ENCODE results near the gene WDR86. TPM values are rescaled to one million over a fixed set of nuclear protein-coding genes. Genes with fewer than 3 reads are reported as not detected.

The WDR86 gene
- total and polyA plus RNA-seq, 2 experiments from 2014 or later, result 9.1 to 59.1 TPM

GRCh38 chr7:151340794-151341356 lies 69.0 kb downstream of the WDR86 start:
- no peaks in the 10 kb centered on the region for H3K27me3 ChIP-seq (ENCODE audit: insufficient read depth)
- no peak overlapping the region for H3K27ac ChIP-seq (ENCODE audit: low read depth)
- no peaks in the 10 kb centered on the region; the same call in 1 of the 3 replicates for H3K9me3 Mint-ChIP-seq
- TF ChIP-seq ZNF462 (CRISPR knock-in tag; IDR thresholded peaks at IDR 0.05), result no peak
- 0 out of 4 replicates have a peak, but pooled peaks of 1 of the 2 experiments have one; percentile 8 for TF ChIP-seq CTCF (conservative IDR thresholded peaks at IDR 0.05; ENCODE audit: low read depth in 2 of 2)
- peaks cover 7% of the 10 kb centered on the region; the same call in 2 of the 3 replicates for H3K36me3 Mint-ChIP-seq (ENCODE audit: low read depth)
- peak overlapping the region; percentile 97 for H3K4me2 ChIP-seq
- H3K27ac Mint-ChIP-seq, result no peak overlapping the region
- H3F3A ChIP-seq (replicated peaks; ENCODE audit: low read depth), result no peaks in the 10 kb centered on the region
- H3K4me1 ChIP-seq (ENCODE audit: insufficient read depth), result peaks cover 8% of the 10 kb centered on the region; the same call in 1 of the 2 replicates
- DNase-seq (ENCODE audit: low spot score), result no peak
- H3K79me2 ChIP-seq (replicated peaks; ENCODE audit: insufficient read depth), result peaks cover 20% of the 10 kb centered on the region
- peak overlapping the region; percentile 79 for H3K4me3 Mint-ChIP-seq
- no peak for ATAC-seq
- H3K4me3 ChIP-seq, result peak overlapping the region; percentile 85
- 0 out of 3 replicates have a peak, but pooled peaks cover 6% of the 10 kb centered on the region for H3K4me1 Mint-ChIP-seq
- H3K36me3 ChIP-seq (ENCODE audit: insufficient read depth), result no peaks in the 10 kb centered on the region; the same call in 1 of the 2 replicates
- H2AFZ ChIP-seq, result peak overlapping the region; percentile 93
- peaks cover 4% of the 10 kb centered on the region for H3K27me3 Mint-ChIP-seq (ENCODE audit: insufficient read depth, low read depth, poor library complexity)
- H4K20me1 ChIP-seq (replicated peaks; ENCODE audit: insufficient read depth), result peaks cover 3% of the 10 kb centered on the region; the same call in 1 of the 2 replicates
- no peaks in the 10 kb centered on the region for H3K9me2 ChIP-seq (ENCODE audit: insufficient read depth)

Data from GM23338 (cell line).